Measurements from ENCODE around the gene INF2.
"Not testable (repeated sequence)": the region's sequence is repeated elsewhere in the genome, so short reads cannot be mapped to it uniquely, and the experiment has no call there.

Gene INF2

GRCh38 chr14:104669697-104670096 is 19.7 kb upstream of the INF2 start:
- Histone ChIP-seq H3K27ac (ENCODE audit: low read depth, low read length, poor library complexity, severe bottlenecking) (no peak overlapping the region), H3K9me2 (ENCODE audit: low read depth, low read length) (no peaks in the 10 kb centered on the region), H3K27me3 (ENCODE audit: insufficient read depth, low read length) (peaks cover 14% of the 10 kb centered on the region; the same call in 1 of the 2 replicates), H3K4me2 (ENCODE audit: low read length) (no peak overlapping the region), H3K9ac (ENCODE audit: low read length) (no peak overlapping the region), H3K79me2 (ENCODE audit: insufficient read depth, low read length) (no peaks in the 10 kb centered on the region), H3K9me3 (ENCODE audit: low read length) (0 out of 2 replicates have a peak, but pooled peaks cover 3% of the 10 kb centered on the region), H2AFZ (ENCODE audit: low read length) (no peak overlapping the region), H3F3A (ENCODE audit: insufficient read depth, low read length) (no peaks in the 10 kb centered on the region), H4K20me1 (ENCODE audit: insufficient read depth, low read length) (no peaks in the 10 kb centered on the region), H3K4me1 (ENCODE audit: insufficient read depth, low read length, severe bottlenecking) (peaks cover 8% of the 10 kb centered on the region), H3K4me3 (ENCODE audit: low read depth, low read length, poor library complexity, severe bottlenecking) (no peak overlapping the region), H3K36me3 (ENCODE audit: insufficient read depth, low read length) (no peaks in the 10 kb centered on the region; the same call in 1 of the 2 replicates)
- no peak for TF ChIP-seq EZH2 (IDR thresholded peaks at IDR 0.05; ENCODE audit: borderline replicate concordance, low read length)
- no peak for TF ChIP-seq CTCF (IDR thresholded peaks at IDR 0.05; ENCODE audit: low read length)

GRCh38 chr14:104671330-104671977 is 18.0 kb upstream of the INF2 start:
- H3F3A ChIP-seq (ENCODE audit: insufficient read depth, low read length); H3K4me1 ChIP-seq (ENCODE audit: insufficient read depth, low read length, severe bottlenecking); H3K27ac ChIP-seq (ENCODE audit: low read depth, low read length, poor library complexity, severe bottlenecking); H3K4me3 ChIP-seq (ENCODE audit: low read depth, low read length, poor library complexity, severe bottlenecking); H3K9ac ChIP-seq (ENCODE audit: low read length); H2AFZ ChIP-seq (ENCODE audit: low read length); H3K9me2 ChIP-seq (ENCODE audit: low read depth, low read length); H3K4me2 ChIP-seq (ENCODE audit: low read length); H4K20me1 ChIP-seq (ENCODE audit: insufficient read depth, low read length); H3K79me2 ChIP-seq (ENCODE audit: insufficient read depth, low read length); H3K36me3 ChIP-seq (ENCODE audit: insufficient read depth, low read length); H3K9me3 ChIP-seq (ENCODE audit: low read length): not testable (repeated sequence)
- peaks cover 22% of the 10 kb centered on the region for H3K27me3 ChIP-seq (ENCODE audit: insufficient read depth, low read length)

GRCh38 chr14:104672119-104672518 is 17.3 kb upstream of the INF2 start:
- H2AFZ ChIP-seq (ENCODE audit: low read length); H3F3A ChIP-seq (ENCODE audit: insufficient read depth, low read length); H4K20me1 ChIP-seq (ENCODE audit: insufficient read depth, low read length); H3K9me2 ChIP-seq (ENCODE audit: low read depth, low read length); H3K27ac ChIP-seq (ENCODE audit: low read depth, low read length, poor library complexity, severe bottlenecking); H3K4me1 ChIP-seq (ENCODE audit: insufficient read depth, low read length, severe bottlenecking); H3K4me3 ChIP-seq (ENCODE audit: low read depth, low read length, poor library complexity, severe bottlenecking); H3K9me3 ChIP-seq (ENCODE audit: low read length); H3K9ac ChIP-seq (ENCODE audit: low read length); H3K36me3 ChIP-seq (ENCODE audit: insufficient read depth, low read length); H3K79me2 ChIP-seq (ENCODE audit: insufficient read depth, low read length); H3K4me2 ChIP-seq (ENCODE audit: low read length): not testable (repeated sequence)
- H3K27me3 ChIP-seq (ENCODE audit: insufficient read depth, low read length) = peaks cover 25% of the 10 kb centered on the region

- peaks cover 18% of the 10 kb centered on the region for H3K4me1 ChIP-seq (ENCODE audit: insufficient read depth, low read length, severe bottlenecking)
- H3K9ac ChIP-seq (ENCODE audit: low read length) = no peak overlapping the region
- no peaks in the 10 kb centered on the region for H3F3A ChIP-seq (ENCODE audit: insufficient read depth, low read length)
- no peaks in the 10 kb centered on the region for H4K20me1 ChIP-seq (ENCODE audit: insufficient read depth, low read length)
- 0 out of 2 replicates have a peak, but pooled peaks cover 3% of the 10 kb centered on the region for H3K9me3 ChIP-seq (ENCODE audit: low read length)
- peaks cover 25% of the 10 kb centered on the region for H3K27me3 ChIP-seq (ENCODE audit: insufficient read depth, low read length)
- no peak overlapping the region for H3K4me3 ChIP-seq (ENCODE audit: low read depth, low read length, poor library complexity, severe bottlenecking)
- no peak overlapping the region for H2AFZ ChIP-seq (ENCODE audit: low read length)
- TF ChIP-seq CTCF (IDR thresholded peaks at IDR 0.05; ENCODE audit: low read length) (no peak), EZH2 (IDR thresholded peaks at IDR 0.05; ENCODE audit: borderline replicate concordance, low read length) (no peak)
- no peak overlapping the region for H3K27ac ChIP-seq (ENCODE audit: low read depth, low read length, poor library complexity, severe bottlenecking)
- H3K79me2 ChIP-seq (ENCODE audit: insufficient read depth, low read length) = no peaks in the 10 kb centered on the region
- no peaks in the 10 kb centered on the region; the same call in 1 of the 2 replicates for H3K36me3 ChIP-seq (ENCODE audit: insufficient read depth, low read length)
- H3K4me2 ChIP-seq (ENCODE audit: low read length) = no peak overlapping the region
- H3K9me2 ChIP-seq (ENCODE audit: low read depth, low read length) = no peaks in the 10 kb centered on the region
Measured at GRCh38 chr14:104673481-104673880, 15.9 kb upstream of the INF2 start.
